Measurements from ENCODE around the gene AHCTF1. TPM values are rescaled to one million over a fixed set of nuclear protein-coding genes. Genes with fewer than 3 reads are reported as not detected.

Gene AHCTF1
- total RNA-seq, 1 experiment from 2014 or later, result 44.3 TPM

- H3K27ac ChIP-seq (ENCODE audit: insufficient read length, low read depth, low read length), result no peak overlapping the region
- no peak overlapping the region for H4K91ac ChIP-seq (ENCODE audit: insufficient read length, low read depth, low read length)
- no peak overlapping the region for H2AFZ ChIP-seq (ENCODE audit: low read length)
- no peak overlapping the region for H3K4me2 ChIP-seq (ENCODE audit: insufficient read depth, insufficient read length, low read length)
- no CpG with 5 or more reads among the region's 6 CpGs for WGBS (ENCODE audit: extremely low coverage, insufficient read length, low lambda C conversion rate)
- no peak overlapping the region for H3K14ac ChIP-seq (ENCODE audit: insufficient read depth, low read length)
- H3K9me3 ChIP-seq (ENCODE audit: control insufficient read depth, low read depth, low read length), result no peaks in the 10 kb centered on the region
- H3K79me2 ChIP-seq (ENCODE audit: insufficient read depth, low read length), result no peaks in the 10 kb centered on the region
- no peaks in the 10 kb centered on the region for H3K4me1 ChIP-seq (ENCODE audit: insufficient read depth, low read length)
- no peak overlapping the region for H4K5ac ChIP-seq (ENCODE audit: insufficient read length, low read depth, low read length)
- no peak overlapping the region for H3T11ph ChIP-seq (ENCODE audit: low read length)
- H3K27me3 Mint-ChIP-seq (ENCODE audit: low read depth), result no peaks in the 10 kb centered on the region
- H3K4me3 Mint-ChIP-seq, result no peak overlapping the region
- H3K79me1 ChIP-seq (ENCODE audit: insufficient read depth, low read depth, low read length, poor library complexity, severe bottlenecking), result no peaks in the 10 kb centered on the region
- H2BK15ac ChIP-seq (ENCODE audit: low read depth, low read length), result no peak overlapping the region
- H2BK120ac ChIP-seq (ENCODE audit: low read depth, low read length, poor library complexity, severe bottlenecking), result no peak overlapping the region
- H3K36me3 Mint-ChIP-seq (ENCODE audit: insufficient read depth in 1 of 3, low read depth in 3 of 3), result peaks cover 12 to 25% (median 19%) of the 10 kb centered on the region in 3 experiments
- H2AK5ac ChIP-seq (ENCODE audit: insufficient read length, low read length), result no peak overlapping the region
- H3K9me3 Mint-ChIP-seq, result no peaks in the 10 kb centered on the region
- H3K4ac ChIP-seq (ENCODE audit: low read depth, low read length), result no peak overlapping the region
- H3K27ac Mint-ChIP-seq, result peak overlapping the region in 1 of 3 experiments; percentile 4; a peak in 3 of 7 replicates
- no peaks in the 10 kb centered on the region for H3K27me3 ChIP-seq (ENCODE audit: insufficient read depth, low read length)
- H4K20me1 ChIP-seq (ENCODE audit: control insufficient read depth, insufficient read depth, insufficient read length), result no peaks in the 10 kb centered on the region
- H3K9ac ChIP-seq (ENCODE audit: extremely low read depth, insufficient read length, low read length), result no peak overlapping the region
- no peak for TF ChIP-seq CTCF (conservative IDR thresholded peaks at IDR 0.05)
- no peaks in the 10 kb centered on the region for H3K23me2 ChIP-seq (ENCODE audit: insufficient read length, low read depth, low read length, poor library complexity, severe bottlenecking)
- H3K4me1 Mint-ChIP-seq, result peaks cover 8 to 16% of the 10 kb centered on the region in 2 experiments
- no peak overlapping the region for H2BK12ac ChIP-seq (ENCODE audit: insufficient read length, low read depth, low read length)
- H4K8ac ChIP-seq (replicated peaks; ENCODE audit: insufficient read length, low read depth, low read length), result no peak overlapping the region
- no peak overlapping the region for H2BK5ac ChIP-seq (ENCODE audit: insufficient read length, low read length)
- no peak overlapping the region for H3K23ac ChIP-seq (ENCODE audit: insufficient read length, low read depth, low read length)
- H3K18ac ChIP-seq (ENCODE audit: insufficient read length, low read depth, low read length), result no peak overlapping the region
- no peak for DNase-seq
- no peak overlapping the region for H3K56ac ChIP-seq (ENCODE audit: insufficient read length, low read depth, low read length)
- H2BK20ac ChIP-seq (ENCODE audit: low read depth, low read length, poor library complexity, severe bottlenecking), result no peak overlapping the region
Observed at GRCh38 chr1:246946366-246946765, 14.6 kb upstream of the AHCTF1 start.

Measured in H9 (cell line).